Thoracic aorta (tissue), 2 donors: ENCODE results near the gene PPARA. TPM values are rescaled to one million over a fixed set of nuclear protein-coding genes. Genes with fewer than 3 reads are reported as not detected.

Experiments
- ATAC-seq: fragments of 150-250 bp; one replicate; pipeline ENCODE4 v1.8.0; 2017; ENCODE audit warnings: low read depth; ENCODE audit not compliant: insufficient number of reproducible peaks, low FRiP score
- DNase-seq: peaks from one replicate; pipeline ENCODE4 v3.0.0-alpha.2; 2020; ENCODE audit warnings: low spot score
- H3K27ac ChIP-seq, 2 donors: fragments of 200-600 bp; sonication (generic); 1 replicate in 1 of 2; 2 replicates in 1 of 2; pipeline ENCODE4 v1.5.1; 2016; ENCODE audit warnings: mild to moderate bottlenecking in 2 of 2, moderate library complexity in 2 of 2
- H3K27me3 ChIP-seq: fragments of 200-600 bp; sonication (generic); replicated peaks from 2 replicates; pipeline ENCODE4 v1.6.0; 2016; ENCODE audit warnings: mild to moderate bottlenecking; ENCODE audit not compliant: insufficient read depth
- H3K36me3 ChIP-seq: fragments of 200-600 bp; sonication (generic); one replicate; pipeline ENCODE4 v1.5.1; 2016
- H3K4me1 ChIP-seq, 2 donors: fragments of 200-600 bp; sonication (generic); 1 replicate in 1 of 2; 2 replicates in 1 of 2; pipeline versions ENCODE4 v1.5.1 to v1.6.0; 2016; ENCODE audit warnings: low read depth in 2 of 2, mild to moderate bottlenecking in 1 of 2; ENCODE audit not compliant: control insufficient read depth in 1 of 2
- H3K4me3 ChIP-seq: fragments of 200-600 bp; sonication (generic); 2 replicates; pipeline ENCODE4 v1.5.1; 2016; ENCODE audit warnings: mild to moderate bottlenecking
- H3K9me3 ChIP-seq: fragments of 200-600 bp; sonication (generic); 2 replicates; pipeline ENCODE4 v1.5.1; 2016
- CTCF ChIP-seq: fragments of 200-600 bp; sonication (generic); IDR thresholded peaks from one replicate; pipeline ENCODE4 v1.5.1; 2019; ENCODE audit warnings: antibody characterized with exemption
- total RNA-seq, 2 donors: library from RNA; depleted of rRNA; stranded (reverse); fragments of >200 nt; gene quantifications; one replicate each; pipeline versions ENCODE4 v1.1.0 to v1.2.3, GENCODE V29; 2016

The PPARA gene
- total RNA-seq, 2 donors from 2014 or later, result 21.9 to 67.8 TPM

GRCh38 chr22:46114518-46115387 is 35.6 kb upstream of the PPARA start:
- Histone ChIP-seq H3K27ac (peak overlapping the region; percentile 65 to 92), H3K27me3 (no peaks in the 10 kb centered on the region), H3K4me3 (no peak overlapping the region), H3K4me1 (peaks cover 30 to 65% of the 10 kb centered on the region in 2 donors), H3K36me3 (peaks cover 23% of the 10 kb centered on the region), H3K9me3 (no peaks in the 10 kb centered on the region)
- ATAC-seq, result no peak
- DNase-seq, result no peak
- no peak for TF ChIP-seq CTCF

GRCh38 chr22:46115388-46115678 is 35.0 kb upstream of the PPARA start:
- Histone ChIP-seq H3K4me3 (no peak overlapping the region), H3K36me3 (peaks cover 17% of the 10 kb centered on the region), H3K9me3 (no peaks in the 10 kb centered on the region), H3K4me1 (peaks cover 25 to 59% of the 10 kb centered on the region in 2 donors), H3K27me3 (no peaks in the 10 kb centered on the region), H3K27ac (peak overlapping the region; percentile 65 to 92)
- ATAC-seq (no peak), DNase-seq (no peak)
- no peak for TF ChIP-seq CTCF

- peaks cover 21 to 53% of the 10 kb centered on the region in 2 donors for H3K4me1 ChIP-seq
- no peak for ATAC-seq
- H3K4me3 ChIP-seq, result no peak overlapping the region
- H3K27me3 ChIP-seq, result no peaks in the 10 kb centered on the region
- peak overlapping the region; percentile 65 to 92 for H3K27ac ChIP-seq
- TF ChIP-seq CTCF, result no peak
- DNase-seq, result no peak
- peaks cover 11% of the 10 kb centered on the region for H3K36me3 ChIP-seq
- H3K9me3 ChIP-seq, result no peaks in the 10 kb centered on the region
These were observed 34.4 kb upstream of the PPARA start for GRCh38 chr22:46115755-46116490.

GRCh38 chr22:46116491-46116958 is 33.8 kb upstream of the PPARA start:
- Histone ChIP-seq H3K36me3 (peaks cover 9% of the 10 kb centered on the region), H3K4me1 (peaks cover 18 to 47% of the 10 kb centered on the region in 2 donors), H3K27me3 (no peaks in the 10 kb centered on the region), H3K27ac (peak overlapping the region; percentile 37 to 92), H3K4me3 (no peak overlapping the region), H3K9me3 (no peaks in the 10 kb centered on the region)
- peak; percentile 83 for DNase-seq
- TF ChIP-seq CTCF, result peak; percentile 93
- ATAC-seq, result peak; percentile 47
